GM18861 (cell line): Measurements from ENCODE around the gene RFX6.

Experiments
- ATAC-seq: cut with Tn5 transposase; IDR thresholded peaks from one replicate; pipeline ENCODE4 v1.9.1; 2021; ENCODE audit not compliant: unreplicated experiment

Gene RFX6

GRCh38 chr6:116966675-116967576 lies 89.9 kb downstream of the RFX6 start:
- no peak for ATAC-seq

- peak; percentile 73 for ATAC-seq
Measured at GRCh38 chr6:116969211-116969863, 92.3 kb downstream of the RFX6 start.

- peak; percentile 77 for ATAC-seq
Measured at GRCh38 chr6:116971959-116972358, 94.9 kb downstream of the RFX6 start.

- no peak for ATAC-seq
Measured at GRCh38 chr6:116973976-116974375, 96.9 kb downstream of the RFX6 start.

GRCh38 chr6:116974526-116975316 lies 97.7 kb downstream of the RFX6 start:
- ATAC-seq, result no peak

- ATAC-seq, result no peak
Measured at GRCh38 chr6:116975600-116975999, 98.6 kb downstream of the RFX6 start.

DNA sequence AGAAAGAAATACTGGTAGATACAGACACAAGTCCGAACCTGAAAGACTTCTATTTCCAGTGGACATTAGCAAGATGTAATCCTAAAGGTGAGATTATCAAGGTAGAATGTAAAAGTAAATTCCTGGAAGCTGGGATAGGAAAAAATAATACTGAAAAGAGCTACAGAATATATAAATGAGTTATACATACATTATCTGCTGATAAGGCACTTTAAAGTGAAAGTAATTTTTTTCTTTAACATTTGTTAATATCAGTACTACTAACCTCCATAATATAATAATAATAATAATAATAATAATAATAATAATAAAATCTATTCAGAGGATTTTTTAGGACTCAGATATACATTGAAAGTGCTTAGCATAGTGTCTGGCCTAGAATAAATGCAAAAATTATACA lies 102.5 kb downstream of the RFX6 start:
- ATAC-seq, result no peak
